CD4-positive, alpha-beta T cell treated with Interleukin-12 subunit alpha and Interleukin-12 subunit beta, for 1 hour (primary cell): ENCODE results near the gene XRN1.

Experiments
- DNase-seq: peaks from one replicate; pipeline ENCODE4 v3.0.0-alpha.2; 2020

Gene XRN1

GRCh38 chr3:142259359-142259758 lies 188.5 kb downstream of the XRN1 start:
- no peak for DNase-seq

GRCh38 chr3:142256712-142257333 lies 191.0 kb downstream of the XRN1 start:
- DNase-seq, result no peak
